Measurements from ENCODE around the gene RREB1. TPM values are rescaled to one million over a fixed set of nuclear protein-coding genes. Genes with fewer than 3 reads are reported as not detected.

RREB1 gene
- total RNA-seq, 1 donor from 2014 or later, result 18.9 TPM

- intact Hi-C loops (cut with micrococcal nuclease), result loop anchor here (1.0 to 10.0 kb wide), 7 partner anchors 102 to 1294 kb away; partner anchors contain the start of genes BLOC1S5, SLC35B3 and SSR1
Observed at GRCh38 chr6:7140631-7141378, 33.0 kb downstream of the RREB1 start.

DNA sequence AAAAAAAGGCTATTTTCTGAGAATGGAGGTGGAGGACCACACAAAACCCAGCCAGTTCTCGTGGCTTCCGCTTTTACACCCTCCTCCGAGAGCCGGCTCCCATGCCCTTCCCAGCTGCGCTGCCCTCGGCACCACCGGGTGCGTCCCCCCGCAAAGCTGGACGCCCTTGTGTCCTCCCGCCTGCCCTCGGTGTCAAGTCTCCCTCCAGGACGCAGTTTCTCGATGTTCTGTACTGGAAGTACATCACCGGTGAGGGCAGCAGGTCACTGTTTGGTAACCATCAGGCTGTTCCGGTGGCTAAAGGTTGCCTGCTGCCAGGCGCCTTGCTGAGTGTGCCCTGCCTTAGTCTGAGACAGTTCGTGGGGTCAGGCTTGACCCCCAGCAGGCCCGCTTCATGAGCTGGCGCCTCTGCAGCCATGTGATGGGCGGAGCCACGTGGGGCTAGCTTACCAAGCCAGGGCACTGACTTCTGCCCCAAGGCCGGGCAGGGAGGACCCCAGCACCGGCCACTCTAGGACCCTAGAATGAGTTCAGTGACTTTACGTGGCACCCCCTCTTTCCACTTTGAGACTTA lies 34.6 kb downstream of the RREB1 start:
- intact Hi-C loops (cut with micrococcal nuclease), result loop anchor here (10.0 kb wide), 2 partner anchors 922 to 1292 kb away; partner anchors contain the start of genes BLOC1S5 and SLC35B3

- intact Hi-C loops (cut with micrococcal nuclease), result loop anchor here (10.0 kb wide), 2 partner anchors 922 to 1292 kb away; partner anchors contain the start of genes BLOC1S5 and SLC35B3
Observed at GRCh38 chr6:7142918-7143475, 35.2 kb downstream of the RREB1 start.

- intact Hi-C loops (cut with micrococcal nuclease), result loop anchor here (10.0 kb wide), 2 partner anchors 921 to 1291 kb away; partner anchors contain the start of genes BLOC1S5 and SLC35B3
Observed at GRCh38 chr6:7143476-7143974, 35.8 kb downstream of the RREB1 start.

DNA sequence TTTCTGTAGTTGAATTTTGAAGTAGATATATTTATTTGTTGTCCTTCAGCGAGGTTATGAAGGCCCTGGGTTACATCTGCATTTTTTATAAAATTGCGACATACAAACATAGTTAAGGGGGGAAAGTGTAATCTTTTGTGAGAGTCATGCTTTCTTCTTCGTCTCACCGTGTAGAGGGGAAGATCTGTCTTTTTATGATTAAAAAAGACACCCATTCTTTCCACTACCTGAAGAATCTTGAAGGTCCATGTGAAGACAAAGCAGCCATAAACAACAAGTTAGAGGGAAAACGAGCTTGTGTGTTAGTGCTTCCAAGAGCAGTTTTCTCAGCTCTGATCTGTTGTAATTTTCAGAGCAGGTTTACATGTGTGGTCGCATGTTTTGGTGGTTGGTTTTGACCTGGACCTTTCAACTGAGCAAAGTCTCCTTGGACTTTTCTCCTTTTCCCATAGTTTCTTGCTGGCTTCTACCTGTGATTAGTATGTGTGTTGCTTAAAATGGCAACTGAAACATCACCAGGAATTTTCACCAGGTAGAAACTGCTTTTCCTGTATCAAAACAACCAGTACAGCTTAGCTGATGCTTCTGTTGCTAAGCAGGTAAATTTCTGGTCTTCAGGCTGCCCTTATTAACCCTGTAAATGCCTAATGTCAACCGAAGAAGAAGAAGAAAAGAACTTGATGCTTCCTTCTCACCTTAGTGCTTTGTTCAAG lies 37.3 kb downstream of the RREB1 start:
- intact Hi-C loops (cut with micrococcal nuclease), result loop anchor here (10.0 kb wide), 2 partner anchors 920 to 1290 kb away; partner anchors contain the start of genes BLOC1S5 and SLC35B3

GRCh38 chr6:7145585-7145884 lies 37.8 kb downstream of the RREB1 start:
- intact Hi-C loops (cut with micrococcal nuclease), result loop anchor here (10.0 kb wide), 2 partner anchors 919 to 1289 kb away; partner anchors contain the start of genes BLOC1S5 and SLC35B3

- intact Hi-C loops (cut with micrococcal nuclease), result loop anchor here (1.0 to 10.0 kb wide), 3 partner anchors 9 to 1289 kb away; partner anchors contain the start of genes BLOC1S5 and SLC35B3
Observed at GRCh38 chr6:7145885-7146828, 38.4 kb downstream of the RREB1 start.

DNA sequence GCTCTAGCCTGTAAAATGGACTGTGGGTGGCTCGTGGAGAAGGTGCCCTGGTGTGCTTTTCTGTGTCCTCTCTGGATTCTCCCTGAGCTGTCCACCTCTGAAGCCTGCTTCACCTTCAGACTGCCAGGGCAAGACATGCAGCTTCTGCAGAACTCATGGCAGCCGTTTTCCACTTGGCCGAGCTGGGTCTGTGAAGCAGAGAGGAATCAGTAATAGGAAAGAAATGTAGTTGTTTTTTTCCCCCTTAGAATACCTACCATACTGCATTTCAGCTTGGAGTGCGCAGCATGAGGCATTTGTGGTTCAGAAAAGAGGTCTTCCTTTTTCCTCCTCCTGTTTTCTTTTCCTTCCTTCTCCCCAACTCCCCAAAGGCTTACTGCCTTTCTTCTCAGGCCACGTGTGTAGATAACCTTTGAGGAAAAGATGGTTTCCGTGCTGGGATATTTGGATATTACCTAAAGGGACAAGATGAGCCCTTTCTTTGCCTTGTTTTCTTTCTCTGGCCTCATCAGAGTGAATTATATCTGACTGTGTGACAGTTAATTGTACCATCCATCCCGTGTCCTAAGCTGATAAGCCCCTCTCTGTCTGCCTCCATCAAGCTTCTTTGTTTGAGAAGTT lies 39.4 kb downstream of the RREB1 start:
- intact Hi-C loops (cut with micrococcal nuclease), result loop anchor here (10.0 kb wide), 2 partner anchors 918 to 1288 kb away; partner anchors contain the start of genes BLOC1S5 and SLC35B3

DNA sequence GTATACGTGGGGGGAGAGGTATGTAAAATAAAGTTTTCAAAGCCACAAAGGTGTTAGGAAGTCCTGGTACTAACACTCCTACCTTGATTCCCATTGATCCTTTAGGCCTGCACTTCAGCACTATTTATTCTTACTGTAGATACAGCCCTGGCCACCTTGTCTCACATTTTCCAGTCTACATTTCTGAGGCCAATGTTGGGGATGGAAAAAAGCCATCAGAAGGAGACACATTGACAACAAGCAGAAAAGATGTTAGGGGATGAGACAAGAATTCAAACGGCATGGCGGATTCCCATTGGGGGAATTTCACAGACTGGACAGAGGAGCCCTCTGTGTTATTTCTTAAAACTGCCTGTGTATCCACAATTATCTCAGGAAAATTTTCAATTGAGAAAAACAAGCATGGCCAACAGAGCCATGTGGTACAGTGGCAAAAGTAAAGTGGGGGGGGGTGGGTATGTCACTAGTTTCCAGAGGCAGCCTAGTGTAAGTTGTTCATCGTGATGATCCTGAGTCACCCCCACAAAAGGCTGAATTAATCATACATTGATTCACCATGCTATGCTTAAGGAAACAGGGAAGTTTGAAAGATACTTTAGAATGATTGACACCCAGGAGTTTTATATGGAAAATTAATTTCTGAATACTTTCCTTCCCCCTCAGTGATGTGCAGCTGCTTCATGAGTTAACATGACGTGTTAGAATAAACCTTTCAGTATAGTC lies 40.5 kb downstream of the RREB1 start:
- intact Hi-C loops (cut with micrococcal nuclease), result loop anchor here (10.0 kb wide), 2 partner anchors 917 to 1287 kb away; partner anchors contain the start of genes BLOC1S5 and SLC35B3

GRCh38 chr6:7150381-7151064 lies 42.8 kb downstream of the RREB1 start:
- intact Hi-C loops (cut with micrococcal nuclease), result no loop called here

- intact Hi-C loops (cut with micrococcal nuclease), result no loop called here
Observed at GRCh38 chr6:7151381-7151780, 43.6 kb downstream of the RREB1 start.

DNA sequence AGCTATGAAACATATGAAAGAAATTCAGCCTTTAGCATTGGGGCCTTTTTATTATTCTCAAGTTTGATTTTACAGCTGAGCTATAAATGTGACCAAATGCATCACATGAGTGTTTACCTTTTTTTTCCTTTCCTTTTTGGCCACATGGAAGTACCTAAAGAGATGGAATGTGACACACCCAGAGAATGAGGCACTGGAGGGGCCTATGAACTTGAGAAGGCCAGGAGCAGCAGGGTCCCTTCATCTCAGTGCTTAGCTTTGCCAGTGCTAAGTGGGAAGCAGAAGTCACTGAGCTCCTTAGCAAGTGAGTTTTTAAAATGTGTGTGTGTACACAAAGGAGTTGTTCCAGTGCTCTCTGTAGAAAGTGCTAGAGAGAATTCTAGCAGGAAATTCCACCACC lies 44.7 kb downstream of the RREB1 start:
- intact Hi-C loops (cut with micrococcal nuclease), result no loop called here

DNA sequence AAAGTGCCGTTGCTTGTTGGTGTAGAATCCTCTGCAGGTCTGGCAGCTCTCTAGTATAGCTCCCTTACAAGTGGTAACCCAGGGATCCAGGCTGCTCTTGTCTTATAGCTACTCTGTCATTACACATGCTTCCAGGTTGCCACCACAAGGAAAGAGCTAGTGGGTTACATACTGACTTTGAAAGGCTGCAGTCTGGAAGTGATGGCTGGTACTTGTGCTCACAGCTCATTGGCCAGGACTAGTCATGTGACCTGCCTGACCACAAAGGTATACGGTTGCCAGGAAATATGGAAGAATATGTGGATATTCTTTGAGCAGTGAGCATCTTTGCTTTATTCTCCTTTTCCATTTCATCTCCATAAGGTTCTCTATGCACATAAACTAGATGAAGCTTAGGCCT lies 46.0 kb downstream of the RREB1 start:
- intact Hi-C loops (cut with micrococcal nuclease), result loop anchor here (2.0 kb wide), 1 partner anchor 67 kb away; no protein-coding TSS in a partner anchor

DNA sequence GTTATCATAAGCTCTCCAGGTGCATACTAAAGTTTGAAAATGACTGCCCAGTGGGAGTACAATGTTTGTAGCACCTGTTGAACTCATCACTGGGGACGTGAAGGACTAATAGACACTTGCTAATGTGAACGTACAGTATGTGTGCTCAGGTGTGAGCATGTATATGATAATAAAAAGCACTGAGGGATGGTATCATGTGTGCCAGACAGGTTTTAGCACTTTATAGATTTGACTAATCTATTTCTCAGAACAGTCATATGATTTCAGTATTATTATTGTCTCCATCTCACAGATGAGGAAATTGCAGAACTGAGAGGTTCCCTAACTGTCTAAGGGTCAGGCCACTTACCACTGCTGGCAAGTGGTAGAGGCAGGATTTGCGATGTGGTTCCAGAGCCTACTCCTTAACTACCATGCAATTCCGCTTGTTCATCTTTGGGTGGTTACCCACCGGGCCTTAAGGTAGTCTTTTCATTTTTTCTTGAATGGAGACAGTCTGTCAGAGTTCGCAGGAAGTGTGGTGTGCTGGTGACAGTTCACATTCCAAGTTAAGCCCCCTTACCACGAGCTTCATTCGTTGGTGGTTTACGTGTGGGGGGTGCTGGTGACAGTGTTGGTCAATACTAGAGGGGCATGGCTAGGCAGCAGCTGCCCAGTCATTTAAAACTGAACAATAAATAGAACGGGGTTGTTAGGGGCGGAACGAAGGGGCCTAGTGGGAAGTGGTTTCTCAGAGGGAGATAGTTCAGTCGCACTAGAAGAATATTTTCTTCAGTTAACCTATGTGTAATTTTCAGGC lies 46.8 kb downstream of the RREB1 start:
- intact Hi-C loops (cut with micrococcal nuclease), result loop anchor here (2.0 kb wide), 1 partner anchor 68 kb away; no protein-coding TSS in a partner anchor

- intact Hi-C loops (cut with micrococcal nuclease), result loop anchor here (2.0 kb wide), 1 partner anchor 69 kb away; no protein-coding TSS in a partner anchor
Observed at GRCh38 chr6:7155871-7156579, 48.3 kb downstream of the RREB1 start.

DNA sequence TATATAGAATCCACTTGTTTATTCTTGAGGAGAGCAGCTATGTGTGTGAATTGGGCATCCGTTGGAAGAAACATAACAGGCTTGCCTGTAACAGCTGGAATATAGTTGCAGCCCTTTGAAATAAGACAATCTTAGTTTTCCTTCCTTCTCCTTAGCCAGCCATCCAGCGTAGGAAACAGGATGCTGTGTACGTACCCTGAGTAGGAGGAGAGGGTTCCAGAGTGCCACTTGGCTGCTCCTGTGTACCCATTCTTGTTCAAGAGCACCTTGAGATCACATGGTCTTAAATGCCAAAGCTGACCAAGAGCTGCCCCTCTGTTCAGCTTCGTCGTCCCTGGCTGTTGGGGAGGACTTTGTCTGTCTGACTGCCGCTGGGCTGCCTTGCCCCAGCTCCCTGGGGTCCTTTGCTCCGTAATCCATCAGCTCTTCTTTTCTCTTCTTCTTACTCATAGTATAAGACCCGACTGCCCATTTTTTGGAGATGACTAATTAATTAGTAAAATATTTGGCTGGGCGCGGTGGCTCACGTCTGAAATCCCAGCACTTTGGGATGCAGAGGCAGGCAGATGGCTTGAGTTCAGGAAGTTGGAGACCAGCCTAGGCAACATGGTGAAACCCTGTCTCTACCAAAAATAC lies 49.0 kb downstream of the RREB1 start:
- intact Hi-C loops (cut with micrococcal nuclease), result no loop called here
